IPS-NIHi7 (cell line): ENCODE measurements around the gene CHPF2.

Experiments
- DNase-seq: peaks from one replicate; pipeline ENCODE4 v3.0.0; 2012; ENCODE audit warnings: mixed read lengths; ENCODE audit errors: extremely low spot score

CHPF2 gene

GRCh38 chr7:151204383-151205032 lies 27.8 kb upstream of the CHPF2 start:
- DNase-seq = no peak

- DNase-seq = no peak
Observed at GRCh38 chr7:151205730-151206129, 26.6 kb upstream of the CHPF2 start.

- DNase-seq = no peak
Observed at GRCh38 chr7:151206914-151207313, 25.4 kb upstream of the CHPF2 start.

GRCh38 chr7:151207315-151207714 lies 25.0 kb upstream of the CHPF2 start:
- no peak for DNase-seq

GRCh38 chr7:151207804-151208203 lies 24.5 kb upstream of the CHPF2 start:
- no peak for DNase-seq

GRCh38 chr7:151208253-151208862 lies 23.9 kb upstream of the CHPF2 start:
- DNase-seq = no peak

- no peak for DNase-seq
Observed at GRCh38 chr7:151209588-151209987, 22.7 kb upstream of the CHPF2 start.

GRCh38 chr7:151210087-151210854 lies 22.0 kb upstream of the CHPF2 start, which contains the start of gene H2BK1:
H2BK1 (minus strand) TSS chr7:151210488; CDS start chr7:151210318, 170 bp downstream.
- DNase-seq = peak; percentile 31

- DNase-seq = no peak
Observed at GRCh38 chr7:151211155-151211772, 21.0 kb upstream of the CHPF2 start.

GRCh38 chr7:151212626-151213025 lies 19.7 kb upstream of the CHPF2 start:
- no peak for DNase-seq

- DNase-seq = no peak
Observed at GRCh38 chr7:151213826-151214225, 18.5 kb upstream of the CHPF2 start.

GRCh38 chr7:151215396-151215795 lies 16.9 kb upstream of the CHPF2 start:
- no peak for DNase-seq

GRCh38 chr7:151218170-151218569 lies 14.1 kb upstream of the CHPF2 start:
- no peak for DNase-seq

- DNase-seq = no peak
Observed at GRCh38 chr7:151223728-151224127, 8.6 kb upstream of the CHPF2 start.

GRCh38 chr7:151225948-151226510 lies 6.3 kb upstream of the CHPF2 start:
- DNase-seq = no peak

- no peak for DNase-seq
Observed at GRCh38 chr7:151226560-151226874, 5.8 kb upstream of the CHPF2 start.

GRCh38 chr7:151226875-151227782 lies 5.2 kb upstream of the CHPF2 start, which contains the start of gene ABCF2:
ABCF2 (minus strand) TSS chr7:151227205; CDS start chr7:151226458, 747 bp downstream.
- DNase-seq = peak; percentile 100

GRCh38 chr7:151228024-151228866 lies 4.0 kb upstream of the CHPF2 start:
- DNase-seq = no peak

- DNase-seq = no peak
Observed at GRCh38 chr7:151229249-151229648, 3.0 kb upstream of the CHPF2 start.

GRCh38 chr7:151231080-151231479 lies 1.2 kb upstream of the CHPF2 start:
- no peak for DNase-seq
